Measurements from ENCODE around the gene PCSK6.
"Not testable (repeated sequence)": the region's sequence is repeated elsewhere in the genome, so short reads cannot be mapped to it uniquely, and the experiment has no call there.

The PCSK6 gene

DNA sequence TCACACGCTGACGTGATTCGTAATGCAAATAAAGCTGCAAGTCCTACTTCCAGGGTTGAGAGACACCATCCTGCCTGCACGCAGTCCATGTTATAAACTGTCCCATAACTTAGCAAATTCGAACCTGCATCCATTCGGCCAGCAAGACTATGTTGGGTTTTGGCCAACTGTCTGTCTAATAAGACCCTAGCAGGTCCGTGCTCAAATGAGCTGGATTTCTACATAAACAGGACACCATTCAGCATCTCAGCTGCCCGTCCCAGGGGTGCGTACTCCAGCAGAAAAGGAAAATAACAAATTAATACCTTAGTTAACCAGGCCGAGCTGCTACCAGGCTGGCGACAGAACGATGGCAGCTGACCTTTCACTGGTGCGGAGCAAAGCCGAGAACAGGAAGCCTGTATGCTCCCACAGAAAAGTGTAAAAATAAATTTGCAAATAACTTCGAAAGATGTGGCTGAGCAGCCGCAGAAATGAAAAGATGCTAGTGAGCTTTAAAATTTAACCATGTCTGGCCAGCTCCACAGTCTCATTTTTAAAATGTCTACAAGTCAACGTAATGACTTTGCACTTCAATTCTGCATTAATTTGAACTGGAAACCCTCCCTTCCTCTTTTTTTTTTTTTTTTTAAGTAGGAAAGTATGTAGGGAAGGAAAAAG lies 97.4 kb downstream of the PCSK6 start:
- no peak for DNase-seq (ENCODE audit: low read depth)
- no peak overlapping the region for H3K4me3 ChIP-seq (ENCODE audit: low read depth, low read length)

DNA sequence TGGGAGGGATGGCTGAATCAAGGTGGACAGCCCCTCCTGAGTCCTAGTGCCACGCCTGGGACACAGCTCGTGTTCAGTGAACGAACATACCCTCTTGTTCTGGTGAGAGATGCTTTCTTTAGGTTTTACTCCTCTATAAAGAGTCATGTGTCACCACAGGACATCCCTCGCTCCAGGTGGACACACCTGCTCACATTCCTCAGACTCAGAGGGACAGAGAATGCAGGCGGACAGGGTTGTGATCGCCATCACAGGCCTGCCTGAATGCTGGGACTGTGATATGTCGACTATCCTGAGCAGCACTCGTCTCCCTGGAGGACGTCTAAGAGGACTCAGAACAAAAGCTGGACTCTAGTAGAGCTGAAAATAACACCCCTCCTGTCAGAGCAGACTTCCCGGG lies 98.1 kb downstream of the PCSK6 start:
- H3K4me3 ChIP-seq (ENCODE audit: low read depth, low read length), result no peak overlapping the region
- no peak for DNase-seq (ENCODE audit: low read depth)

DNA sequence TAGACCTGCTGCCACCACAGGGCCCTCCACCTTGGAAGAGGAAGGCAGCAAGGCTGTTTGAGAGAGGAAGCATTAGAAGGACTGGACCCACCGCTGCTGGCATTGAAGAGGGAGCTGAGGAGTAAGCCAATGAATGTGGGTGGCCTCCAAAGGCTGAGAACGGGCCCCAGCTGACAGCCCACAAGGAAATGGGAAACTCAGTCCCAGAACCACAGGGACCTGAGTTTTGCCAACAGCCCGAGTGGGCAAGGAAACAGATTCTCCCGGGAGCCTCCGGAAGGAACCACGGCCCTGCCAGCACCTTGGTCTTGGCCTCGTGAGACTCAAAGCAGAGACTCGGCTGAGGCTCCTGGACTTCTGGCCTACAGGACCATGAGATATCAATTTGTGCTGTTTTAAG lies 99.0 kb downstream of the PCSK6 start:
- DNase-seq (ENCODE audit: low read depth), result no peak
- H3K4me3 ChIP-seq (ENCODE audit: low read depth, low read length), result no peak overlapping the region

GRCh38 chr15:101390060-101390459 lies 99.4 kb downstream of the PCSK6 start:
- H3K4me3 ChIP-seq (ENCODE audit: low read depth, low read length), result no peak overlapping the region
- DNase-seq (ENCODE audit: low read depth), result no peak

DNA sequence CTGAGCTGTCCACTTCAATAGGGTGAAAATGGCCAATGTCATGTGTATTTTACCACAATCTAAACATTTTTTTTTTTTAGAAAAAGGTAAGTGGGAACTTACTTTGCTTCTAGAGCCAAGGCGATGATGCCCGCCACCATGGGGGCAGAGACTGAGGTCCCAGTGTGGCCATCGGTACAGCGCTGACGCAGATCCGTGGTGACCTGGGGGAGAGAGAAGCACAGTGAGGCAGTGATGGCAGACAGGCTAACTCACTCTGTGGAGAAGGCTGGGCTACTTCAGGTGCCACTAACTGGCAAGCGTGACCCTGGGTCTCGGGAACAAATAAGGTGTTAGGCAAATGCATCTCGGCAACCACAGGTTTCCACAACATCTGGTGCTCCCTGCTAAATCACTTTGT lies 100.1 kb downstream of the PCSK6 start:
- H3K4me3 ChIP-seq (ENCODE audit: low read depth, low read length), result no peak overlapping the region
- DNase-seq (ENCODE audit: low read depth), result no peak

DNA sequence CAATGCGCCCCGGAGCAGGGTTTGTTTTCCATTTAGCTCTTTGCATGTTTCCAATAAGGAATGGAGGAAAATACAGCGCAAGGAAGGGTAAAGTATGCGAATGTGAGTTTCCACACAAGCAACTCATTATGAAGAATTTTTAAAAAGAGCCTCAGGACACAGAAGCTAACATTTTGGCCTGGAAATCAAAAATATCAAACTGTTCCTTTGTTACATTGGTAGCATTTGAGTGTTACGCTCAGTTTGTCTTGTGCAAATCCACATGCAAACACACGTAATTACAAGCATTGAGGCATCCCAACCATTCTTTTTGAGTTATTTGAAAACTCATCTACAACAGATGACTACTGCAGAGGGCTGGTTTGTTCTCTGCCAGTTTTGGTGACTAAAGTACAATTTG lies 101.5 kb downstream of the PCSK6 start:
- no peak for DNase-seq (ENCODE audit: low read depth)

GRCh38 chr15:101387574-101387973 lies 101.9 kb downstream of the PCSK6 start:
- DNase-seq (ENCODE audit: low read depth), result no peak
- H3K4me3 ChIP-seq (ENCODE audit: low read depth, low read length), result no peak overlapping the region

More for the DNA sequence above, 101.5 kb downstream of the PCSK6 start:
- no peak overlapping the region for H3K4me3 ChIP-seq (ENCODE audit: low read depth, low read length)

- no peak for DNase-seq (ENCODE audit: low read depth)
- H3K4me3 ChIP-seq (ENCODE audit: low read depth, low read length), result no peak overlapping the region
Observed at GRCh38 chr15:101386967-101387366, 102.5 kb downstream of the PCSK6 start.

DNA sequence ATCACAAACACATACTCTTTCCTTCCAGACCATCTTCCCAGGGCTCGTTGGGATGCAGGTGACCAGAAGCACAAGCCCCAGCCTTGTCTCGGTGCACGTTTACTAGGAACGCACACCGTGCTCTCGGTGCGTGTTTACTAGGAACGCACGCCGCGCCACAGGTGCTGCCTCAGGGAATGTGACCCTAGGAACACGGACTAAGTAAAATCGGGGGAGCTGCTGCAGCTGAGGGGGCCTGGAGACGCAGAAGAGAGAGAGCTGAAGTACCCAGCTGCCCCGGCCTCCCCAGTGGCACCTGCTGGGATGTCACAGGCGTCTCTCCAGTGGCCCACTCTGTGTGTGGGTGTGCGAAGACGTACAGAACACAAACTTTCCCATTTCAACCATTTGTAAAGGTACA lies 103.5 kb downstream of the PCSK6 start:
- H3K4me3 ChIP-seq (ENCODE audit: low read depth, low read length), result no peak overlapping the region
- no peak for DNase-seq (ENCODE audit: low read depth)

GRCh38 chr15:101384276-101384675 lies 105.2 kb downstream of the PCSK6 start:
- no peak for DNase-seq (ENCODE audit: low read depth)
- H3K4me3 ChIP-seq (ENCODE audit: low read depth, low read length), result no peak overlapping the region

DNA sequence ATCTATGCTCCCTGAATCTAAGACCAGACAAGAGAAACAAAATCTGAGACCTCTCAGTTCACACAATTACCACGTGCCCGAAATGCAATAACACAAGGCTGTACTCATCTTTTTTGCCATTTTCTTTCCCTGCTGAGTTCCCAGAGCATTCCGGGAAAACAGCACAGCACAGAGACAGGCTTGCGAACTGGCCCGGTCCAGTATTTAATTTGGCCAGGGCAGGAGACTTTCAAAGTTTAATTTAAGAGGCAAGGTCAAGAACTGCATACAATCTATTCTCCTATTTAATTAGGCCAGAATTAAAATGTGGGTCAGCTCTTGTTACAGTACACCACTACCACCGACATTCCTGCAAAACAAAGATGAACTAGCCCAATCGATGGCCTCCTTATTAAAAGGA lies 107.0 kb downstream of the PCSK6 start:
- no peak overlapping the region for H3K4me3 ChIP-seq (ENCODE audit: low read depth, low read length)
- no peak for DNase-seq (ENCODE audit: low read depth)

GRCh38 chr15:101381671-101382212 lies 107.8 kb downstream of the PCSK6 start:
- DNase-seq (ENCODE audit: low read depth), result no peak
- no peak overlapping the region for H3K4me3 ChIP-seq (ENCODE audit: low read depth, low read length)

DNA sequence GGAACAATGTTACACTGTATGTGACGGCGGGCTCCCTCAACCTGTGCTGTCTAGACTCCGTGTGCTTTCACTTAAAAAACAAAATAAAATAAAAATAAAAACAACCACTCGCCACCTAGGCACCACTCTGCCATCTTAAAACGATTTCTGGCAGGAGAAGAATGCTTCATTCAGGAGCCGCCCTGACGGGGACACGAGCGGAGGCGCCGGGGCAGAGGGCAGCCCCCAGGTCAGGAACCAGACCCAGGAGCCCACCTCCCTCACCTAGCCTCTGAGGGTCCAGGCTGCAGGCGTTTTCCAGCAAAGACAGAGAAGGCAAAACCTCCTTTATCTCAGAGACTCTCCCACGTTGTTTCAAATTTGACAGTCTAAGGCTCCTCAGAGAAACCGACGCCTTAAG lies 109.4 kb downstream of the PCSK6 start:
- DNase-seq (ENCODE audit: low read depth), result no peak
- no peak overlapping the region for H3K4me3 ChIP-seq (ENCODE audit: low read depth, low read length)

- no peak for DNase-seq (ENCODE audit: low read depth)
- no peak overlapping the region for H3K4me3 ChIP-seq (ENCODE audit: low read depth, low read length)
Observed at GRCh38 chr15:101379647-101380046, 109.9 kb downstream of the PCSK6 start.

DNA sequence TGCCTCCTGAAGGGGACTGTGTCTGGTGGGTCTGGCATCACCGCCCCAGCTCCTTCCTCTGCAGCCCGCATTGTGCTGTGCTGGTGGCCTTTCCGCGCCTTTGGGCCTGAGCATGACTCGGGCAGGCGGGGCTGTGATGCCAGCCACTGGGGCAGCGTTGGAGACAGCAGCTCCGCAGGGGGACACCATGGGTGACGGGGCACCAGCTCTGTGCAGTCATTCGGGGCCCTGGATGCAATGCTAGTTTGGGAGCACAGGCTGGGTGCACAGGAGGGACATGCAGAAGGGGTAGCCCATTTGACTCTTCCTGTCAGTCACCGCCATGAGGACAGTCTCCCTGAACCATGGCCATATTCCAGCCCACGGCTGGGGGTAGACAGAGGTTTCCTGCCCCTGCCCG lies 110.6 kb downstream of the PCSK6 start:
- DNase-seq (ENCODE audit: low read depth), result no peak
- no peak overlapping the region for H3K4me3 ChIP-seq (ENCODE audit: low read depth, low read length)

DNA sequence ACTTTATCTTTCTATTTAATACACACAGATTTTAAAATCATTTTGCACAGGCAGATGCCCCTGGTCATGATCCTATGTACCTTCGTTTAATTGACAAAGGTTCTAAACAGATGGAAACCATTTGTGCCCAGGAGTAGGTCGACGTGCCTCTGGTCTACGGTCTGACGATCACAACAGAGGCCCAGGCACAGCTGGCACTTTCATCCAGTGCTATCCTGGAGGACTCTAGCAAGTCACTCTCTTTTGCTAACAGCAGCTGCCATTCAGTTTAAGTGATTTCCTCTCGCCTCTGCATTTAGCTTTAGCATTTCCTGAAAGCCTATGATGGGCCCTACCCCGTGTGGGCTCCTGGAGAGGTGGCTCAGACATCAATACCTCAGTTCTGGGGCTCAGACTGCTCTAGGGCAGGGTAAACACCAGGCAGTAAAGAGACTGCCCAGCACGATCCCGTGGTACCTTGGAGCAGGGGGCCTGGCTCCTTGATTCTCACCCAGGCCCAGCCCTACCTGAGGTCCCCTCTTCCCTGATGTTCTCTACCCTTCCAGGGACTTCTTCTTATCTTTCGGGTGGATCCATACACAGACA lies 111.2 kb downstream of the PCSK6 start:
- no peak for DNase-seq (ENCODE audit: low read depth)
- no peak overlapping the region for H3K4me3 ChIP-seq (ENCODE audit: low read depth, low read length)

- no peak for DNase-seq (ENCODE audit: low read depth)
- H3K4me3 ChIP-seq (ENCODE audit: low read depth, low read length), result no peak overlapping the region
Observed at GRCh38 chr15:101376615-101377395, 112.7 kb downstream of the PCSK6 start.

DNA sequence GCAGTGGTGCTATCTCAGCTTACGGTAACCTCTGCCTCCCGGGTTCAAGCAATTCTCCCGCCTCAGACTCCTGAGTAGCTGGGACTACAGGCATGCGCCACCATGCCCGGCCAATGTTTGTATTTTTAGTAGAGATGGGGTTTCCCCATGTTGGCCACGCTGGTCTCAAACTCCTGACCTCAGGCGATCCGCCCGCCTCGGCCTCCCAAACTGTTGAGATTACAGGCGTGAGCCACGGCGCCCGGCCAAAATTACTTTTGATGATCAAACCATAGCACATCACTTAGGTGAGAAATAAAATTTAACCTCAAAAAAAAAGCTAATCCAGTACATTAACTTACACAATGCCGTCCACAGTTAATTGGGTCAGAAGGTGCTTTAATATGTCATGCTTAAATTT lies 114.5 kb downstream of the PCSK6 start:
- H3K4me3 ChIP-seq (ENCODE audit: low read depth, low read length); DNase-seq (ENCODE audit: low read depth): not testable (repeated sequence)

GRCh38 chr15:101374326-101374725 lies 115.2 kb downstream of the PCSK6 start:
- DNase-seq (ENCODE audit: low read depth), result no peak

GRCh38 chr15:101373577-101373976 lies 115.9 kb downstream of the PCSK6 start:
- no peak for DNase-seq (ENCODE audit: low read depth)
- H3K4me3 ChIP-seq (ENCODE audit: low read depth, low read length), result no peak overlapping the region

More at GRCh38 chr15:101374326-101374725, 115.2 kb downstream of the PCSK6 start:
- H3K4me3 ChIP-seq (ENCODE audit: low read depth, low read length), result no peak overlapping the region
